PC-3 (cell line): ENCODE results near the gene ADAM11. TPM values are rescaled to one million over a fixed set of nuclear protein-coding genes. Genes with fewer than 3 reads are reported as not detected.
A peak's percentile ranks its signal among the peaks of the same experiment; 100 is the strongest.

Experiments used
- ATAC-seq: fragments of 200-7000 bp; cut with Tn5 transposase; 2 replicates; pipeline ENCODE4 v1.9.1; 2020; ENCODE audit warnings: mild to moderate bottlenecking, moderate library complexity
- BruUV-seq: library from RNA; stranded (reverse); fragments of 400-500 nt; replicated peaks from 2 replicates; lab custom pipeline; 2021; lab: Mats Ljungman, UMichigan
- CTCF ChIA-PET: fragments of 300-600 bp; sonication (Branson Sonifier 250); formaldehyde crosslinking; loops from one replicate; lab custom pipeline; 2022; ENCODE audit warnings: antibody characterized with exemption; lab: Charles Lee
- POLR2A ChIA-PET: fragments of 300-600 bp; sonication (Branson Sonifier 250); formaldehyde crosslinking; loops from one replicate; lab custom pipeline; 2022; ENCODE audit warnings: antibody characterized with exemption; ENCODE audit not compliant: unreplicated experiment; lab: Charles Lee
- DNase-seq: peaks from one replicate; pipeline ENCODE4 v3.0.0-alpha.2; 2015
- H2AFZ ChIP-seq: fragments of 300-600 bp; sonication (generic); 2 replicates; pipeline ENCODE4 v1.6.0; 2016; ENCODE audit warnings: antibody characterized with exemption, low read length
- H3F3A ChIP-seq: fragments of 300-600 bp; sonication (generic); one replicate; pipeline ENCODE4 v1.6.0; 2017; ENCODE audit warnings: antibody characterized with exemption, low read length, control low read depth, mild to moderate bottlenecking; ENCODE audit not compliant: unreplicated experiment
- H3K27ac ChIP-seq: fragments of 300-600 bp; sonication (generic); 2 replicates; pipeline ENCODE4 v1.5.1; 2016; ENCODE audit warnings: mild to moderate bottlenecking, low read length
- H3K27me3 ChIP-seq: fragments of 300-600 bp; sonication (generic); 2 replicates; pipeline ENCODE4 v1.6.1; 2016; ENCODE audit warnings: low read length, mixed read lengths
- H3K36me3 ChIP-seq: fragments of 300-600 bp; sonication (generic); 2 replicates; pipeline ENCODE4 v1.6.1; 2016; ENCODE audit warnings: low read depth, mixed run types, low read length, mixed read lengths
- H3K4me1 ChIP-seq: fragments of 300-600 bp; sonication (generic); 2 replicates; pipeline ENCODE4 v1.5.1; 2016; ENCODE audit warnings: low read length; ENCODE audit not compliant: insufficient read depth
- H3K4me2 ChIP-seq: fragments of 300-600 bp; sonication (generic); 2 replicates; pipeline ENCODE4 v1.6.0; 2016; ENCODE audit warnings: low read length
- H3K4me3 ChIP-seq: fragments of 300-600 bp; sonication (generic); 2 replicates; pipeline ENCODE4 v1.5.1; 2016; ENCODE audit warnings: mild to moderate bottlenecking, low read length, mixed read lengths
- H3K79me2 ChIP-seq: fragments of 300-600 bp; sonication (generic); 2 replicates; pipeline ENCODE4 v1.6.1; 2017; ENCODE audit warnings: low read length, mixed read lengths
- H3K9ac ChIP-seq: fragments of 300-600 bp; sonication (generic); 2 replicates; pipeline ENCODE4 v1.6.0; 2016; ENCODE audit warnings: mild to moderate bottlenecking, low read length
- H3K9me2 ChIP-seq: fragments of 300-600 bp; sonication (generic); replicated peaks from 2 replicates; pipeline ENCODE4 v1.6.1; 2016; ENCODE audit warnings: mixed run types, low read length, mixed read lengths
- H3K9me3 ChIP-seq: fragments of 300-600 bp; sonication (generic); 2 replicates; pipeline ENCODE4 v1.6.1; 2016; ENCODE audit warnings: low read length, mixed read lengths
- H4K20me1 ChIP-seq: fragments of 300-600 bp; sonication (generic); 2 replicates; pipeline ENCODE4 v1.6.1; 2016; ENCODE audit warnings: low read length, mixed read lengths
- CTCF ChIP-seq: fragments of 300-600 bp; sonication (generic); conservative IDR thresholded peaks from 2 replicates; pipeline ENCODE4 v1.5.1; 2017; ENCODE audit warnings: antibody characterized with exemption, low read depth, mild to moderate bottlenecking, low read length
- EZH2 ChIP-seq: fragments of 300-600 bp; sonication (generic); IDR thresholded peaks from one replicate; pipeline ENCODE4 v1.6.1; 2017; ENCODE audit warnings: antibody characterized with exemption, mild to moderate bottlenecking, low read length; ENCODE audit not compliant: unreplicated experiment
- EZH2phosphoT487 ChIP-seq: fragments of 300-600 bp; sonication (generic); IDR thresholded peaks from 2 replicates; pipeline ENCODE4 v1.6.1; 2018; ENCODE audit warnings: mild to moderate bottlenecking, antibody characterized with exemption, low read length, borderline replicate concordance
- intact Hi-C: fragments of 100-400 bp; cut with micrococcal nuclease; formaldehyde crosslinking; loops from 2 replicates; pipeline ENCODE4 v1.9.0; 2023
- total RNA-seq: library from RNA; depleted of rRNA; stranded (reverse); fragments of >200 nt; gene quantifications from 2 replicates; pipeline ENCODE4 v1.2.3, GENCODE V29; 2014

Gene ADAM11
- total RNA-seq, 1 experiment from 2014 or later, result 2.9 TPM

GRCh38 chr17:44774271-44775135, 15.7 kb downstream of the ADAM11 start:
- H3K27me3 ChIP-seq, result no peaks in the 10 kb centered on the region
- POLR2A ChIA-PET, result no interaction called here
- no peaks in the 10 kb centered on the region for H3K36me3 ChIP-seq
- peak overlapping the region; percentile 51 for H3K9ac ChIP-seq
- H3K4me2 ChIP-seq, result peak overlapping the region; percentile 95
- peak overlapping the region; percentile 76 for H3K4me3 ChIP-seq
- intact Hi-C loops, result loop anchor here (1.0 to 2.0 kb wide), 3 partner anchors 46 to 104 kb away; no protein-coding TSS in a partner anchor
- H3F3A ChIP-seq, result no peaks in the 10 kb centered on the region
- peak; percentile 97 for DNase-seq
- H3K4me1 ChIP-seq, result peaks cover 12% of the 10 kb centered on the region
- H2AFZ ChIP-seq, result peak overlapping the region; percentile 88
- no peaks in the 10 kb centered on the region for H3K9me2 ChIP-seq
- CTCF ChIA-PET, result interaction anchor here (1.2 kb wide), 1 partner anchor 52 kb away, joined by 4 read pairs; no protein-coding TSS in a partner anchor
- no peaks in the 10 kb centered on the region for H3K9me3 ChIP-seq
- BruUV-seq, result no TSS peak
- peak; percentile 55 for ATAC-seq
- no peaks in the 10 kb centered on the region for H3K79me2 ChIP-seq
- no peak overlapping the region for H3K27ac ChIP-seq
- TF ChIP-seq EZH2phosphoT487 (no peak), CTCF (peak; percentile 99)
- H4K20me1 ChIP-seq, result no peaks in the 10 kb centered on the region

- intact Hi-C loops, result loop anchor here (1.0 to 2.0 kb wide), 3 partner anchors 46 to 103 kb away; no protein-coding TSS in a partner anchor
- Histone ChIP-seq H3K9ac (peak overlapping the region; percentile 51), H3F3A (no peaks in the 10 kb centered on the region), H3K36me3 (no peaks in the 10 kb centered on the region), H3K79me2 (no peaks in the 10 kb centered on the region), H3K4me1 (peaks cover 12% of the 10 kb centered on the region), H3K4me3 (peak overlapping the region; percentile 76), H3K9me3 (no peaks in the 10 kb centered on the region), H3K4me2 (peak overlapping the region; percentile 95), H3K9me2 (no peaks in the 10 kb centered on the region), H2AFZ (peak overlapping the region; percentile 88), H4K20me1 (no peaks in the 10 kb centered on the region), H3K27me3 (no peaks in the 10 kb centered on the region), H3K27ac (no peak overlapping the region)
- TF ChIP-seq CTCF (peak; percentile 36; the same call in 1 of the 2 replicates), EZH2phosphoT487 (no peak), EZH2 (no peak)
- BruUV-seq, result no TSS peak
- ATAC-seq (peak; percentile 92), DNase-seq (peak; percentile 100)
- POLR2A ChIA-PET, result interaction anchor here (0.6 to 0.7 kb wide), 4 partner anchors 70 to 1558 kb away, joined by 3 to 4 read pairs (median 4); no protein-coding TSS in a partner anchor
- CTCF ChIA-PET, result interaction anchor here (0.5 to 1.6 kb wide), 12 partner anchors 10 to 567 kb away, joined by 3 to 13 read pairs (median 4); no protein-coding TSS in a partner anchor
These were observed 16.5 kb downstream of the ADAM11 start for GRCh38 chr17:44775136-44775837.
